H1 (cell line): ENCODE results near the gene DDR2. TPM values are rescaled to one million over a fixed set of nuclear protein-coding genes. Genes with fewer than 3 reads are reported as not detected.
A peak's percentile ranks its signal among the peaks of the same experiment; 100 is the strongest.

Experiments used
- CTCF ChIA-PET: fragments of 300-600 bp; sonication (Branson Sonifier 250); formaldehyde crosslinking; loops from one replicate; lab custom pipeline; 2021; ENCODE audit not compliant: partially characterized antibody; lab: Charles Lee
- POLR2A ChIA-PET: fragments of 300-600 bp; sonication (Branson Sonifier 250); formaldehyde crosslinking; loops from one replicate; lab custom pipeline; 2021; ENCODE audit warnings: inconsistent platforms; ENCODE audit not compliant: partially characterized antibody; lab: Charles Lee
- DNase-seq, 2 experiments: peaks; one replicate each; pipeline versions ENCODE4 v3.0.0 to v3.0.0-alpha.2; 2010 to 2022; ENCODE audit warnings: low spot score in 2 of 2, low read depth in 1 of 2, mixed read lengths in 1 of 2
- FAIRE-seq: peaks from 2 replicates; lab custom pipeline; 2011; peaks lifted over from hg19 to GRCh38; lab: Jason Lieb, UNC
- H2AFZ ChIP-seq: 2 replicates; pipeline ENCODE4 v1.8.1; 2012; ENCODE audit warnings: low read length, inconsistent platforms
- H2AK5ac ChIP-seq: 2 replicates; pipeline ENCODE4 v1.6.1; 2013; ENCODE audit warnings: low read depth, low read length
- H2BK120ac ChIP-seq: replicated peaks from 2 replicates; pipeline ENCODE3; 2013; ENCODE audit warnings: low read depth, low read length, inconsistent platforms
- H2BK12ac ChIP-seq: 2 replicates; pipeline ENCODE4 v1.6.1; 2013; ENCODE audit warnings: low read depth, low read length
- H2BK15ac ChIP-seq: 2 replicates; pipeline ENCODE4 v1.6.1; 2013; ENCODE audit warnings: low read length
- H2BK20ac ChIP-seq: 2 replicates; pipeline ENCODE4 v1.6.1; 2013; ENCODE audit warnings: low read length
- H2BK5ac ChIP-seq: 2 replicates; pipeline ENCODE4 v1.6.1; 2013; ENCODE audit warnings: low read depth, low read length
- H3K14ac ChIP-seq: 2 replicates; pipeline ENCODE4 v1.6.1; 2013; ENCODE audit warnings: inconsistent platforms; ENCODE audit not compliant: insufficient read length
- H3K18ac ChIP-seq: 2 replicates; pipeline ENCODE4 v1.6.1; 2013; ENCODE audit warnings: low read length; ENCODE audit errors: extremely low read depth
- H3K23ac ChIP-seq: 2 replicates; pipeline ENCODE4 v1.6.1; 2013; ENCODE audit warnings: inconsistent platforms; ENCODE audit not compliant: insufficient read length
- H3K23me2 ChIP-seq: 2 replicates; pipeline ENCODE4 v1.6.1; 2013; ENCODE audit warnings: low read depth, low read length
- H3K27ac ChIP-seq: 2 replicates; pipeline ENCODE4 v1.6.1; 2011; ENCODE audit warnings: low read depth, low read length, inconsistent platforms
- H3K27me3 ChIP-seq, 4 experiments: replicated peaks in 1 of 4; 1 replicate in 1 of 4; 2 replicates in 3 of 4; pipeline versions ENCODE4 v1.6.1 to v1.8.1; 2011 to 2013; ENCODE audit warnings: low read length in 3 of 4, mild to moderate bottlenecking in 3 of 4, inconsistent platforms in 2 of 4, mixed read lengths in 2 of 4, moderate library complexity in 1 of 4; ENCODE audit not compliant: control insufficient read depth in 3 of 4, insufficient read depth in 3 of 4; ENCODE audit errors: extremely low read depth in 1 of 4
- H3K36me3 ChIP-seq, 4 experiments: 2 replicates each; pipeline versions ENCODE4 v1.6.1 to v1.8.1; 2011 to 2013; ENCODE audit warnings: mild to moderate bottlenecking in 4 of 4, low read length in 3 of 4, moderate library complexity in 2 of 4, control low read depth in 1 of 4, inconsistent platforms in 1 of 4; ENCODE audit not compliant: insufficient read depth in 4 of 4, control insufficient read depth in 2 of 4
- H3K4ac ChIP-seq: replicated peaks from 2 replicates; pipeline ENCODE3; 2013; ENCODE audit warnings: low read length, low read depth, mixed read lengths, inconsistent platforms; ENCODE audit not compliant: insufficient read length
- H3K4me1 ChIP-seq, 4 experiments: replicated peaks in 1 of 4; 1 replicate in 1 of 4; 2 replicates in 3 of 4; pipeline versions ENCODE4 v1.6.1 to v1.8.1; 2011 to 2013; ENCODE audit warnings: low read length in 3 of 4, inconsistent platforms in 2 of 4, mixed read lengths in 1 of 4; ENCODE audit not compliant: insufficient read depth in 4 of 4, control insufficient read depth in 3 of 4
- H3K4me2 ChIP-seq, 2 experiments: 2 replicates each; pipeline versions ENCODE4 v1.6.1 to v1.8.1; 2011 to 2013; ENCODE audit warnings: low read depth in 2 of 2, low read length in 2 of 2, control low read depth in 1 of 2, inconsistent platforms in 1 of 2, mild to moderate bottlenecking in 1 of 2; ENCODE audit not compliant: insufficient read depth in 1 of 2
- H3K4me3 ChIP-seq, 4 experiments: fragments of 200-600, 300-600 bp in 1 of 4; sonication (generic), shearing (Covaris generic), sonication (Bioruptor Twin) in 1 of 4; 2 replicates each; pipeline versions ENCODE4 v1.5.1 to v1.8.1; 2011 to 2016; ENCODE audit warnings: low read length in 4 of 4, low read depth in 3 of 4, control low read depth in 2 of 4, inconsistent platforms in 2 of 4, mild to moderate bottlenecking in 2 of 4, mixed read lengths in 1 of 4, moderate library complexity in 1 of 4; ENCODE audit not compliant: insufficient read depth in 2 of 4; ENCODE audit errors: extremely low read depth in 1 of 4
- H3K56ac ChIP-seq: replicated peaks from 2 replicates; pipeline ENCODE3; 2013; ENCODE audit warnings: low read depth, mild to moderate bottlenecking, mixed read lengths, low read length, inconsistent platforms; ENCODE audit not compliant: insufficient read length
- H3K79me1 ChIP-seq: 2 replicates; pipeline ENCODE4 v1.6.1; 2013; ENCODE audit warnings: low read depth, low read length, control low read depth
- H3K79me2 ChIP-seq, 2 experiments: 2 replicates each; pipeline versions ENCODE4 v1.6.1 to v1.8.1; 2012 to 2013; ENCODE audit warnings: low read length in 2 of 2, mild to moderate bottlenecking in 2 of 2, inconsistent platforms in 1 of 2; ENCODE audit not compliant: insufficient read depth in 2 of 2, control insufficient read depth in 1 of 2
- H3K9ac ChIP-seq, 4 experiments: replicated peaks in 1 of 4; 1 replicate in 1 of 4; 2 replicates in 3 of 4; pipeline versions ENCODE4 v1.6.1 to v1.8.1; 2011 to 2013; ENCODE audit warnings: low read depth in 3 of 4, low read length in 3 of 4, control low read depth in 2 of 4, mild to moderate bottlenecking in 2 of 4, moderate library complexity in 2 of 4, inconsistent platforms in 1 of 4; ENCODE audit errors: extremely low read depth in 1 of 4
- H3K9me3 ChIP-seq, 2 experiments: 2 replicates each; pipeline versions ENCODE4 v1.6.1 to v1.8.1; 2012 to 2013; ENCODE audit warnings: mild to moderate bottlenecking in 2 of 2, moderate library complexity in 2 of 2, control low read depth in 1 of 2, inconsistent platforms in 1 of 2, low read depth in 1 of 2, low read length in 1 of 2, mixed read lengths in 1 of 2; ENCODE audit not compliant: insufficient read depth in 2 of 2
- H4K20me1 ChIP-seq, 2 experiments: replicated peaks in 1 of 2; 2 replicates each; pipeline versions ENCODE3 to v1.8.1; 2011 to 2013; ENCODE audit warnings: inconsistent platforms in 2 of 2, low read length in 2 of 2, mild to moderate bottlenecking in 1 of 2; ENCODE audit not compliant: insufficient read depth in 2 of 2, control insufficient read depth in 1 of 2
- H4K5ac ChIP-seq: 2 replicates; pipeline ENCODE4 v1.6.1; 2013; ENCODE audit warnings: low read length, low read depth, mixed read lengths, inconsistent platforms; ENCODE audit not compliant: insufficient read length
- H4K8ac ChIP-seq: 2 replicates; pipeline ENCODE4 v1.8.0; 2013; ENCODE audit warnings: mild to moderate bottlenecking, moderate library complexity, low read length, inconsistent platforms; ENCODE audit not compliant: insufficient read depth; ENCODE audit errors: extremely low read depth
- H4K91ac ChIP-seq: replicated peaks from 2 replicates; pipeline ENCODE3; 2013; ENCODE audit warnings: low read length, mixed read lengths, inconsistent platforms; ENCODE audit not compliant: insufficient read length
- CBX5 ChIP-seq: fragments of 300-800, 300-1000 bp; sonication (generic); IDR thresholded peaks from 2 replicates; pipeline ENCODE4 v1.7.1; 2016; ENCODE audit warnings: antibody characterized with exemption, low read length, low read depth
- EP300 ChIP-seq, 2 experiments: IDR thresholded peaks; 1 replicate in 1 of 2; 2 replicates in 1 of 2; pipeline ENCODE4 v1.6.1; 2011 to 2012; ENCODE audit warnings: low read depth in 2 of 2, low read length in 2 of 2, mild to moderate bottlenecking in 2 of 2, borderline replicate concordance in 1 of 2, inconsistent platforms in 1 of 2, moderate library complexity in 1 of 2
- HDAC2 ChIP-seq, 2 experiments: fragments of 300-600 bp in 1 of 2; sonication (generic) in 1 of 2; IDR thresholded peaks; 2 replicates each; pipeline ENCODE4 v1.6.1; 2011 to 2012; ENCODE audit warnings: low read depth in 2 of 2, low read length in 2 of 2, mild to moderate bottlenecking in 2 of 2, moderate library complexity in 2 of 2, borderline replicate concordance in 1 of 2, inconsistent platforms in 1 of 2
- KDM1A ChIP-seq: fragments of 200-600, 300-600 bp; sonication (generic); IDR thresholded peaks from 2 replicates; pipeline ENCODE4 v1.7.1; 2016; ENCODE audit warnings: mild to moderate bottlenecking, low read length, borderline replicate concordance
- KDM4A ChIP-seq: IDR thresholded peaks from one replicate; pipeline ENCODE4 v1.7.1; 2012; ENCODE audit warnings: low read depth, mild to moderate bottlenecking, moderate library complexity, low read length, inconsistent platforms; ENCODE audit not compliant: severe bottlenecking
- POLR2AphosphoS5 ChIP-seq: IDR thresholded peaks from 2 replicates; pipeline ENCODE4 v1.6.1; 2011; ENCODE audit warnings: low read depth, low read length
- RAD21 ChIP-seq, 2 experiments: IDR thresholded peaks in 1 of 2; conservative IDR thresholded peaks in 1 of 2; 2 replicates each; pipeline ENCODE4 v1.6.1; 2011; ENCODE audit warnings: low read depth in 2 of 2, low read length in 2 of 2, improper control_type of control experiment in 1 of 2, inconsistent platforms in 1 of 2, mild to moderate bottlenecking in 1 of 2, moderate library complexity in 1 of 2
- YY1 ChIP-seq: IDR thresholded peaks from 2 replicates; pipeline ENCODE4 v1.6.1; 2011; ENCODE audit warnings: low read depth, mild to moderate bottlenecking, low read length
- WGBS, 2 experiments: shearing (Covaris generic) in 1 of 2; methylation state at CpG; one replicate each; pipeline versions ENCODE4 v1.1.6 to v1.1.7; 2013 to 2015; ENCODE audit warnings: low lambda C conversion rate in 2 of 2, mixed read lengths in 2 of 2, inconsistent platforms in 1 of 2, low coverage in 1 of 2, missing lambda C conversion rate in 1 of 2; ENCODE audit not compliant: insufficient replicate concordance in 2 of 2, insufficient coverage in 1 of 2, insufficient read length in 1 of 2; ENCODE audit errors: extremely low coverage in 1 of 2, missing lambda C conversion rate in 1 of 2; 5-methylcytosine and 5-hydroxymethylcytosine counted together
- polyA plus RNA-seq, 7 experiments: library from polyadenylated mRNA; depleted of rRNA in 3 of 7; stranded (reverse) in 5 of 7; unstranded in 2 of 7; fragments of >200 nt in 5 of 7; fragments of 200-250 nt in 2 of 7; gene quantifications; 1 replicate in 5 of 7; 2 replicates in 1 of 7; 4 replicates in 1 of 7; pipeline versions ENCODE4 v1.2.1 to v1.2.3, GENCODE V29; 2011 to 2013; ENCODE audit warnings: missing spikeins in 2 of 7, mixed read lengths in 2 of 7
- total RNA-seq: library from RNA; stranded (reverse); fragmentation: NEBNext Ultra II Directional; extraction: Animal tissue kit (Norgen Biotek cat#: 25700); gene quantifications from 2 replicates; pipeline ENCODE4 v1.2.1, GENCODE V29; 2021

The DDR2 gene
- total and polyA plus RNA-seq, 2 of the 8 experiments (the other 6 are each of a cell fraction or from before 2014, with no cell fraction given), result 1.00 to 2.1 TPM

DNA sequence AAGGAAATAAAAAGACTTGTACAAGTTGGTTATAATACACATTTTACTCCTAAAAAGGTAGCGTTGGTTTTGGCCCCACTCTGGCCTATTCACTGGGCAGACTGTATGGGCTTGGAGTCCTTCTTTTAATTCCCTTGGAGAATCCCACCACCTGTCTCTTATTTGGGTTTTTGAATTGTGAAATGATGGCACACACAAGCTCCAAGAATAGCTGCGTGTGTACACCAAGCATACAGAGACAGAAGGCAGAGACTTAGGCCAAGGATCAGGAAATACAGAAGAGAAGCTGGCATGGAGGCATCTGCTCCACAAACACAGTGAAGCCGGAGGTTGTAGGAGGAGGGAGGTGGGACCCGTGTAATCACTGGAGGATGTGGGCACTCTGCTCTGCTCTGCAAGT is 29.1 kb downstream of the DDR2 start:
- Histone ChIP-seq H3K79me2 (no peaks in the 10 kb centered on the region), H3K27ac (no peak overlapping the region), H2BK120ac (no peak overlapping the region), H4K20me1 (no peaks in the 10 kb centered on the region), H3K18ac (no peak overlapping the region), H4K5ac (no peak overlapping the region), H2BK5ac (no peak overlapping the region), H3K56ac (no peak overlapping the region), H4K8ac (peak overlapping the region; percentile 71; the same call in 1 of the 2 replicates), H2BK20ac (no peak overlapping the region), H3K14ac (no peak overlapping the region), H3K27me3 (no peaks in the 10 kb centered on the region), H3K23me2 (no peaks in the 10 kb centered on the region), H3K23ac (no peak overlapping the region), H3K4me3 (no peak overlapping the region), H2BK12ac (no peak overlapping the region), H3K9me3 (no peaks in the 10 kb centered on the region), H3K9ac (no peak overlapping the region), H3K4me2 (no peak overlapping the region), H2AK5ac (no peak overlapping the region), H3K4ac (no peak overlapping the region), H3K36me3 (no peaks in the 10 kb centered on the region), H3K79me1 (no peaks in the 10 kb centered on the region), H4K91ac (no peak overlapping the region), H3K4me1 (peaks cover 0 to 3% (median 1%) of the 10 kb centered on the region in 4 experiments; a peak in 1 of 7 replicates), H2BK15ac (no peak overlapping the region), H2AFZ (no peak overlapping the region)
- DNase-seq (no peak), FAIRE-seq (no peak)
- 93% methylated on average over 4 of the region's 4 CpGs; no CpG with 5 or more reads in 1 of the 2 experiments for WGBS, 2 experiments
- POLR2A ChIA-PET, result no interaction called here
- CTCF ChIA-PET, result interaction anchor here (1.0 kb wide), 1 partner anchor 20 kb away, joined by 4 read pairs; no protein-coding TSS in a partner anchor
- TF ChIP-seq KDM1A (no peak), EP300 (IDR thresholded peaks at IDR 0.05; ENCODE audit: borderline replicate concordance in 1 of 2, low read depth in 2 of 2, low read length in 2 of 2) (no peak), RAD21 (IDR thresholded peaks at IDR 0.05 in 1 of 2, conservative IDR thresholded peaks at IDR 0.05 in 1 of 2; ENCODE audit: low read depth in 2 of 2, low read length in 2 of 2) (no peak), POLR2AphosphoS5 (no peak), YY1 (no peak), HDAC2 (IDR thresholded peaks at IDR 0.05; ENCODE audit: borderline replicate concordance in 1 of 2, low read depth in 2 of 2, low read length in 2 of 2) (no peak), CBX5 (no peak), KDM4A (no peak)
